Measurements from ENCODE around the gene SEMA3E. TPM values are rescaled to one million over a fixed set of nuclear protein-coding genes. Genes with fewer than 3 reads are reported as not detected.

The SEMA3E gene
- polyA plus RNA-seq, 1 of the 3 experiments (the other 2 are of a cell fraction), result under 0.01 TPM

DNA sequence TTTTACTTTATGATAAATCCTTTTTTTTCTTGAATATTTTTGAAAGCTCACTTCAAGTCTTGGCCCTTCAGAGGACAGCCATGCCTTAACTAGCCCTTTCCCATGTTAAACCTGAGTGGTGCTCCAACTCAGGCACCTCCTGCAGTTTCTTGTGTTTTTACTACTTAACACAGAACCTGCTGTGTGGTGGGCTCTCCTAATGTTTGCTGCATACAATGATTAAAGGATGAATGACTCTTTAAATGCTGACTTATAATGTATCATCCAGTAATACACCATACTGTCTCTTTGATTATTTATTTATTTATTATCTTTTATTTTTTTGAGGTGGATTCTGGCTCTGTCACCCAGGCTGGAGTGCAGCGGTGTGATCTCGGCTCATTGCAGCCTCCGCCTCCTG, 179.4 kb downstream of the SEMA3E start:
- Histone ChIP-seq H3K9ac (no peak overlapping the region), H3K9me3 (no peaks in the 10 kb centered on the region), H3K9me2 (no peaks in the 10 kb centered on the region), H3K36me3 (replicated peaks in 1 of 2; ENCODE audit: control insufficient read depth in 1 of 2, insufficient read depth in 2 of 2, low read length in 1 of 2) (no peaks in the 10 kb centered on the region), H4K20me1 (ENCODE audit: insufficient read depth) (no peaks in the 10 kb centered on the region), H3K79me2 (ENCODE audit: insufficient read depth) (no peaks in the 10 kb centered on the region), H3K4me1 (ENCODE audit: control insufficient read depth in 1 of 2, insufficient read depth in 2 of 2, low read depth in 1 of 2, low read length in 1 of 2) (peaks cover 3 to 10% of the 10 kb centered on the region in 2 experiments; a peak in 3 of 4 replicates), H3K4me2 (peak overlapping the region; percentile 69), H2AFZ (ENCODE audit: low read depth) (0 out of 2 replicates have a peak overlapping the region, but pooled peaks have one; percentile 49), H3F3A (replicated peaks; ENCODE audit: insufficient read depth) (peaks cover 25% of the 10 kb centered on the region), H3K4me3 (ENCODE audit: low read depth in 2 of 2, low read length in 1 of 2) (no peak overlapping the region; a peak in 1 of 4 replicates), H3K27ac (ENCODE audit: low read depth in 2 of 2, low read length in 1 of 2) (no peak overlapping the region), H3K27me3 (ENCODE audit: insufficient read depth) (no peaks in the 10 kb centered on the region)
- POLR2A ChIA-PET, result no interaction called here
- TF ChIP-seq, protein P1, sequence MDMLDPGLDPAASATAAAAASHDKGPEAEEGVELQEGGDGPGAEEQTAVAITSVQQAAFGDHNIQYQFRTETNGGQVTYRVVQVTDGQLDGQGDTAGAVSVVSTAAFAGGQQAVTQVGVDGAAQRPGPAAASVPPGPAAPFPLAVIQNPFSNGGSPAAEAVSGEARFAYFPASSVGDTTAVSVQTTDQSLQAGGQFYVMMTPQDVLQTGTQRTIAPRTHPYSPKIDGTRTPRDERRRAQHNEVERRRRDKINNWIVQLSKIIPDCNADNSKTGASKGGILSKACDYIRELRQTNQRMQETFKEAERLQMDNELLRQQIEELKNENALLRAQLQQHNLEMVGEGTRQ (IDR thresholded peaks at IDR 0.05; ENCODE audit: borderline replicate concordance, low read depth, low read length), result no peak
- TF ChIP-seq NFIC (IDR thresholded peaks at IDR 0.05; ENCODE audit: borderline replicate concordance) (no peak), MEF2A (IDR thresholded peaks at IDR 0.05; ENCODE audit: borderline replicate concordance, low read depth) (no peak), JUND (IDR thresholded peaks at IDR 0.05) (no peak), CHD2 (IDR thresholded peaks at IDR 0.05; ENCODE audit: low read length, partially characterized antibody) (no peak), RFX5 (IDR thresholded peaks at IDR 0.05; ENCODE audit: low read length) (no peak)
- TF ChIP-seq, protein P2, sequence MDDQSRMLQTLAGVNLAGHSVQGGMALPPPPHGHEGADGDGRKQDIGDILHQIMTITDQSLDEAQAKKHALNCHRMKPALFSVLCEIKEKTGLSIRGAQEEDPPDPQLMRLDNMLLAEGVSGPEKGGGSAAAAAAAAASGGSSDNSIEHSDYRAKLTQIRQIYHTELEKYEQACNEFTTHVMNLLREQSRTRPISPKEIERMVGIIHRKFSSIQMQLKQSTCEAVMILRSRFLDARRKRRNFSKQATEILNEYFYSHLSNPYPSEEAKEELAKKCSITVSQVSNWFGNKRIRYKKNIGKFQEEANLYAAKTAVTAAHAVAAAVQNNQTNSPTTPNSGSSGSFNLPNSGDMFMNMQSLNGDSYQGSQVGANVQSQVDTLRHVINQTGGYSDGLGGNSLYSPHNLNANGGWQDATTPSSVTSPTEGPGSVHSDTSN (IDR thresholded peaks at IDR 0.05), result no peak
- TF ChIP-seq, protein P3, sequence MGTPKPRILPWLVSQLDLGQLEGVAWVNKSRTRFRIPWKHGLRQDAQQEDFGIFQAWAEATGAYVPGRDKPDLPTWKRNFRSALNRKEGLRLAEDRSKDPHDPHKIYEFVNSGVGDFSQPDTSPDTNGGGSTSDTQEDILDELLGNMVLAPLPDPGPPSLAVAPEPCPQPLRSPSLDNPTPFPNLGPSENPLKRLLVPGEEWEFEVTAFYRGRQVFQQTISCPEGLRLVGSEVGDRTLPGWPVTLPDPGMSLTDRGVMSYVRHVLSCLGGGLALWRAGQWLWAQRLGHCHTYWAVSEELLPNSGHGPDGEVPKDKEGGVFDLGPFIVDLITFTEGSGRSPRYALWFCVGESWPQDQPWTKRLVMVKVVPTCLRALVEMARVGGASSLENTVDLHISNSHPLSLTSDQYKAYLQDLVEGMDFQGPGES (IDR thresholded peaks at IDR 0.05; ENCODE audit: low read depth, low read length), result no peak
- WGBS (ENCODE audit: low lambda C conversion rate), result 96% methylated on average over 3 of the region's 3 CpGs
- DNase-seq, result no peak
- CTCF ChIA-PET, result no interaction called here

DNA sequence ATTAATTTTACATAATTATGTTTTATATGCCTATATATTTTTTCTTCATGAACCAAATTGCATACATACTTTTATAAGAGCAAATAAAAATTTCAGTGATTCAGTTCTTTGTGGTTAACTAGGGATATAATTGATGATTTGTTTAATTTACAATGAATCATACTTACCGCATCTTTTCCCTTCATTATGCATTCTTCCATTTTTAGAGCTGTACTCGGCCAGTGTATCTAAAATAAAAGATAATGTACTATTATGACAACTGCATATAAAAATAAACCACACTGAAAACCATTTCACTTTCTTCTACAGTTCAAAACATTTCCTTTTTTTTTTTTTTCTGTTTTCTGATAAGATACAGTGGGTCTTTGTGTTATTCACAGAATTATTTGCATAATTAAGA, 179.9 kb downstream of the SEMA3E start:
- peaks cover 25% of the 10 kb centered on the region for H3F3A ChIP-seq (replicated peaks; ENCODE audit: insufficient read depth)
- H3K36me3 ChIP-seq (replicated peaks in 1 of 2; ENCODE audit: control insufficient read depth in 1 of 2, insufficient read depth in 2 of 2, low read length in 1 of 2), result no peaks in the 10 kb centered on the region
- WGBS (ENCODE audit: low lambda C conversion rate), result 8% methylated on average over 2 of the region's 2 CpGs
- POLR2A ChIA-PET, result no interaction called here
- H3K4me3 ChIP-seq (ENCODE audit: low read depth in 2 of 2, low read length in 1 of 2), result peak overlapping the region in 1 of 2 experiments; percentile 49; a peak in 1 of 4 replicates
- peaks cover 3 to 10% of the 10 kb centered on the region in 2 experiments; a peak in 3 of 4 replicates for H3K4me1 ChIP-seq (ENCODE audit: control insufficient read depth in 1 of 2, insufficient read depth in 2 of 2, low read depth in 1 of 2, low read length in 1 of 2)
- H2AFZ ChIP-seq (ENCODE audit: low read depth), result no peak overlapping the region
- no peaks in the 10 kb centered on the region for H3K9me3 ChIP-seq
- TF ChIP-seq, protein P4, sequence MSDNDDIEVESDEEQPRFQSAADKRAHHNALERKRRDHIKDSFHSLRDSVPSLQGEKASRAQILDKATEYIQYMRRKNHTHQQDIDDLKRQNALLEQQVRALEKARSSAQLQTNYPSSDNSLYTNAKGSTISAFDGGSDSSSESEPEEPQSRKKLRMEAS (IDR thresholded peaks at IDR 0.05; ENCODE audit: low read depth), result no peak
- TF ChIP-seq RFX5 (IDR thresholded peaks at IDR 0.05; ENCODE audit: low read length) (no peak), SIN3A (IDR thresholded peaks at IDR 0.05; ENCODE audit: borderline replicate concordance, low read depth, low read length) (no peak), JUND (IDR thresholded peaks at IDR 0.05) (peak; percentile 80), FOSL2 (IDR thresholded peaks at IDR 0.05; ENCODE audit: borderline replicate concordance, low read depth) (peak; percentile 72; the same call in 1 of the 2 replicates), EZH2phosphoT487 (IDR thresholded peaks at IDR 0.05; ENCODE audit: borderline replicate concordance, low read depth) (no peak), RXRA (IDR thresholded peaks at IDR 0.05; ENCODE audit: borderline replicate concordance, low read depth) (no peak), MEF2A (IDR thresholded peaks at IDR 0.05; ENCODE audit: borderline replicate concordance, low read depth) (peak; percentile 96), EP300 (IDR thresholded peaks at IDR 0.05; ENCODE audit: borderline replicate concordance in 1 of 2, low read depth in 1 of 2, low read length in 1 of 2) (peak in 1 of 2 experiments; percentile 75; a peak in 1 of 4 replicates), RAD21 (IDR thresholded peaks at IDR 0.05; ENCODE audit: low read length) (no peak), NFIC (IDR thresholded peaks at IDR 0.05; ENCODE audit: borderline replicate concordance) (peak; percentile 58), TCF12 (IDR thresholded peaks at IDR 0.05) (peak; percentile 61)
- TF ChIP-seq, protein P1 (IDR thresholded peaks at IDR 0.05; ENCODE audit: borderline replicate concordance, low read depth, low read length), result no peak
- TF ChIP-seq, protein P2 (IDR thresholded peaks at IDR 0.05), result peak; percentile 85
- TF ChIP-seq, protein P5, sequence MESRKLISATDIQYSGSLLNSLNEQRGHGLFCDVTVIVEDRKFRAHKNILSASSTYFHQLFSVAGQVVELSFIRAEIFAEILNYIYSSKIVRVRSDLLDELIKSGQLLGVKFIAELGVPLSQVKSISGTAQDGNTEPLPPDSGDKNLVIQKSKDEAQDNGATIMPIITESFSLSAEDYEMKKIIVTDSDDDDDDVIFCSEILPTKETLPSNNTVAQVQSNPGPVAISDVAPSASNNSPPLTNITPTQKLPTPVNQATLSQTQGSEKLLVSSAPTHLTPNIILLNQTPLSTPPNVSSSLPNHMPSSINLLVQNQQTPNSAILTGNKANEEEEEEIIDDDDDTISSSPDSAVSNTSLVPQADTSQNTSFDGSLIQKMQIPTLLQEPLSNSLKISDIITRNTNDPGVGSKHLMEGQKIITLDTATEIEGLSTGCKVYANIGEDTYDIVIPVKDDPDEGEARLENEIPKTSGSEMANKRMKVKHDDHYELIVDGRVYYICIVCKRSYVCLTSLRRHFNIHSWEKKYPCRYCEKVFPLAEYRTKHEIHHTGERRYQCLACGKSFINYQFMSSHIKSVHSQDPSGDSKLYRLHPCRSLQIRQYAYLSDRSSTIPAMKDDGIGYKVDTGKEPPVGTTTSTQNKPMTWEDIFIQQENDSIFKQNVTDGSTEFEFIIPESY (IDR thresholded peaks at IDR 0.05; ENCODE audit: borderline replicate concordance, low read depth), result no peak
- H3K9me2 ChIP-seq, result no peaks in the 10 kb centered on the region
- H3K79me2 ChIP-seq (ENCODE audit: insufficient read depth), result no peaks in the 10 kb centered on the region
- peak overlapping the region; percentile 69 for H3K4me2 ChIP-seq
- H3K9ac ChIP-seq, result no peak overlapping the region; the same call in 1 of the 2 replicates
- H3K27me3 ChIP-seq (ENCODE audit: insufficient read depth), result no peaks in the 10 kb centered on the region
- no peak for DNase-seq
- CTCF ChIA-PET, result interaction anchor here (1.5 kb wide), 1 partner anchor 10 kb away, joined by 3 read pairs; no protein-coding TSS in a partner anchor
- H4K20me1 ChIP-seq (ENCODE audit: insufficient read depth), result no peaks in the 10 kb centered on the region
- H3K27ac ChIP-seq (ENCODE audit: low read depth in 2 of 2, low read length in 1 of 2), result no peak overlapping the region; a peak in 1 of 4 replicates

Data from SK-N-SH (cell line).